Measurements from ENCODE around the gene NGEF.
"Not testable (repeated sequence)": the region's sequence is repeated elsewhere in the genome, so short reads cannot be mapped to it uniquely, and the experiment has no call there.

- TF ChIP-seq CTCF, POLR2AphosphoS5, EP300, POLR2A (IDR thresholded peaks at IDR 0.05): not testable (repeated sequence)
Measured at GRCh38 chr2:232852081-232852480, 161.0 kb downstream of the NGEF start.
